ENCODE data around the gene MARK4.
"Not testable (repeated sequence)": the region's sequence is repeated elsewhere in the genome, so short reads cannot be mapped to it uniquely, and the experiment has no call there.

Gene MARK4

GRCh38 chr19:45306518-45307027, 55.5 kb downstream of the MARK4 start:
- DNase-seq, result no peak

DNA sequence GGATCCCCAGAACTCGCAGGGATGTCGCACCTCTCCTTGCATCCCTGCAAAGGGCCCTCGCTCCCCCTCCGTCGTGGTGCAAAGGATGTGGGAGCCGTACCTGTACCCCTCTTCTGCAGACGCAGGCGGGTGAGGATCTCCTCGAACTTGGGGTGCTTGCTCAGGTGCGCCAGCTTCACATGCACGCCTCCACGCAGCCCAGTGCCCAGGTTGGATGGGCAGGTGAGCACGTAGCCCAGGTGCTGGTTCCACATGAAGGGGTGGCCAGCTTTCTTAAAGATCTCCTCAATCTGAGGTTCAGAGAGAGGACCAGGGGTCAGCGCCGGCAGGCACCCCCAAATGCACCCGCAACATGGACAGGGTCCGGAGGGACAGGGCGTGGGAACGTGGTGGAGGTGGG, 56.3 kb downstream of the MARK4 start:
- no peak for DNase-seq

- DNase-seq, result not testable (repeated sequence)
Measured at GRCh38 chr19:45309322-45309721, 58.3 kb downstream of the MARK4 start.

GRCh38 chr19:45311621-45312020, 60.5 kb downstream of the MARK4 start:
- no peak for DNase-seq

DNA sequence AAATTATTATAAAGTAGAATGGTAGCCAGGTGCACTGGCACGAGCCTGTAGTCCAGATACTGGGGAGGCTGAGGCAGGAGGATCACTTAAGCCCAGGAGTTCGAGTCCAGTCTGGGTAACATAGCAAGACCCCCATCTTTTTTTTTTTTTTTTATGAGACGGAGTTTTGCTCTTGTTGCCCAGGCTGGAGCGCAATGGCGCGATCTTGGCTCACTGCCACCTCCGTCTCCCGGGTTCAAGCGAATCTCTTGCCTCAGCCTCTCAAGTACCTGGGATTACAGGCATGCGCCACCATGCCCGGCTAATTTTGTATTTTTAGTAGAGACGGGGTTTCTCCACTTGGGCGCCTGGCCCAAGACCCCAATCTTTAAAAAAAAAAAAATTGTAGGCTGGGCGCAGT, 61.2 kb downstream of the MARK4 start:
- not testable (repeated sequence) for DNase-seq

DNA sequence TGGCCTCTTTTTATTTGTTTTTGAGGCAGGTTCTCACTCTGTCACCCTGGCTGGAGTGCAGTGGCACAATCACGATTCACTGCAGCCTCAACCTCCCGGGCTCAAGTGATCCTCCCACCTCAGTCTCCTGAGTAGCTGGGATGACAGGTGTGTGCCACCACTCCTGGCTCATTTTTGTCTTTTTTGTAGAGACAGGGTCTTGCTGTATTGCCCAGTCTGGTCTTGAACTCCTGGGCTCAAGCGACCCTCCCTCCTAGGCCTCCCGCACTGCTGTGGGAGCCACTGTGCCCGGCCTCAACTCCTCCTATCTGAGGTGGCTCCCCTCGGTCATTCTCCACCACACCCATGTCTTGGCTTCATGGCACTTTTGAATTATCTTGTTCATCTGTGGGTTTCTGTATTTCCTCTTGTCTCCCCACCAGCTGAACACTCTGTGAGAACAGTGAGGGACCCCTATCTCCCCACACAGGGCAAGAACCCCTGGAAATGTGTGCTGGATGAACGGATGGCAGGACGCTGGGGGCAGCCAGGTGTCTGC, 63.7 kb downstream of the MARK4 start:
- DNase-seq, result no peak

GRCh38 chr19:45315304-45315703, 64.2 kb downstream of the MARK4 start:
- DNase-seq, result no peak

GRCh38 chr19:45320997-45321775, 70.1 kb downstream of the MARK4 start:
- no peak for DNase-seq

DNA sequence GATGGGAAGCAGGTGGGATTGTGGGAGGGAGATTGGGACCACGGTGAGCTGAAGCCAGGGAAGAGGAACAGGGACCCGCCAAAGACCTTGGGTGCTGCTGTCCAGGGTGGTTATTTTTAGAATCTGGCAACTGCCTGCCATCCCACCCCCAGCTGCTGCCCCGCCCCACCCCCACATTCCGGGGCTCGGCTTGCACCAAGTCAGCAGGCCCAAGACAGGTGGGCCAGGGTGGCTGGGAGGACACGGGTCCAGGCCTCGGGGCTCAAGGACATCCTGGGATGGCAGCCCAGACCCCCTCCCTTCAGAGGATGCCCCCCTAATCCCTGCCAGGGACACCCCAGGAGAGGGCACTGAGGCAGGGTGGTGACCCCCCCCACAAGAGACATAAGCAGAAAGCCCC, 70.8 kb downstream of the MARK4 start:
- no peak for DNase-seq

DNA sequence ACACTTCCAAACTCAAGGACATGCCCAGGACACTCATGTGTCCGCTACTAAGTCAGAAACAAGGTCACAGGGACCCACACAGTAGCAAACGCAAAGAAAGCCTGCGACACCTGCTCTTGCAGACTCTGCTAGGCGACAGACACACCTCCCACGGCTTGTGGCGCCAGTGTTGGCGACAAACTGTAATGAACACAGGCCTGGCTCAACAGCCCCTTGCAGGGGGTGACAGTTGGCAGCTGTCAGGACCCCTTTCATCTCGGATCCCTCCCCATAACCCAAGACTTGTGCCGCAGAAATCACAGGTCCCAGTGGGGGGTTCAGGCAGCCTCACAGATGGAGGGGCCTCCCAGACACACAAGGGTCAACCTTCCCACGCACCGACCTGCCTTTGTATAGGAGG, 71.2 kb downstream of the MARK4 start:
- no peak for DNase-seq

DNA sequence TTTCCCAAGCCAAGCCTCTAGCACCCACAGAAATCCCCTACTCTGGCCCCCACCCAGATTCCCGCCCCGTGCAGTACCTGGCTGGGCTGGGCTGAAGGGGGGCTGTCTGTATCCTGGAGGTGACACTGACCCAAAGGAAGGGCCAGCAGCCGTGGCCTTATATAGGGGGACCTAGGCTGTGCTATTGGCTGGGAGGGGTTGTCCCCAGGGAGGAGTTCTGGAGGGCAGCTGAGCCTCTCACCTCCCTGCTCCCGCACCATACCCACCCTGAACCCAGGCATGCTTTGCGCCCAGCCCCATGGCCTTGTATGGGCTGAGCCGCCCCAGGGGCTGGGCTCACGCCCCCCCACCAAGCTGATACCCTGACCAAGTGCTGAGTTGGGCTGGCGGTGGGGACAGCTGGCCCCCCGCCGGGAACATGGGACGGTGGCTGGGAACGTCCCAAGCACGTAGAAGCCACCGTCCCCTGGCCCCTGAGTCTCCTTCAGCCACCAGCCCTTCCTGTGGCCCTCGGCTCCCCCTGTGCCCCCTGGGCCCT, 71.7 kb downstream of the MARK4 start, which contains the start of gene CKM:
Gene CKM (minus strand): TSS at position 132 of the 538 bp plus-strand sequence. CDS start 3,162 bp downstream, outside the sequence.
- DNase-seq, result no peak

DNA sequence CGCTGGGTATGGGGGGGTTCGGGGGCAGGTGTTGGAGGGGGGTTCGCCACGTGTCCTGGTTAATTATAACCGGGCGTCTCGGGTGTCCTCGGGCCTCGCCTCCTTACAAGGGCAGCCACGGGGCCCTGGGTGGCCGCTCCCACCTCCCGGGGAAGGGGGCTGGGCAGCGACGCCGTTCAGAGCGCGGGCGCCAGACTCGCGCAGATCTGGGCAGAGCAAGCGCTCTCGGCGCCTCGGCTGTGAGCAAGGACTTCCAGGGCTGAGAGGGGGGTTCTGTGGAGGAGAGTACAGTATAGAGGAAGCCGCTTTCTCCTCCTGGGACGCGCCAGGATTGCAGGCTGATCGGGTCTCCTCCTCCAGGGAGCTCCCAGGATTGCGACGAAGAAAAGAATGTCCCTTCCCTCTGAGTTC, 72.6 kb downstream of the MARK4 start:
- no peak for DNase-seq

- no peak for DNase-seq
Measured at GRCh38 chr19:45324349-45324907, 73.4 kb downstream of the MARK4 start.

- no peak for DNase-seq
Measured at GRCh38 chr19:45327404-45328143, 76.5 kb downstream of the MARK4 start.

DNA sequence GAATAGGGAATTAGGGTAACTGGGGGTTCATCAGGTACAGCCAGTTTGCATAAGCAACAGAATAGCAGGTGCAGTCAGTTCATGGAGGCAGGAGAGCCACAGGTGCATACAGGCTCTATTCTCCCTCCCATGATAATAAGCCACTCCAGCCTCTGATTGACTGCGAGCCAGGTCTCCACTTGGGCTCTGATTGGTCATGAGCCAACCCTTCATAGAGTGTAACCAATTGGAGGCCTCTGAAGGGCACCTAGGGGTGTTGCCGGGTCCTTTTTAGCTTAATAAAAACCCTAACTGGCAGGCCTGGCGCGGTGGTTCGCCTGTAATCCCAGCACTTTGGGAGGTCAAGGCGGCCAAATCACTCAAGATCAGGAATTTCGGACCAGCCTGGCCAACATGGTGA, 80.3 kb downstream of the MARK4 start:
- DNase-seq, result no peak

DNA sequence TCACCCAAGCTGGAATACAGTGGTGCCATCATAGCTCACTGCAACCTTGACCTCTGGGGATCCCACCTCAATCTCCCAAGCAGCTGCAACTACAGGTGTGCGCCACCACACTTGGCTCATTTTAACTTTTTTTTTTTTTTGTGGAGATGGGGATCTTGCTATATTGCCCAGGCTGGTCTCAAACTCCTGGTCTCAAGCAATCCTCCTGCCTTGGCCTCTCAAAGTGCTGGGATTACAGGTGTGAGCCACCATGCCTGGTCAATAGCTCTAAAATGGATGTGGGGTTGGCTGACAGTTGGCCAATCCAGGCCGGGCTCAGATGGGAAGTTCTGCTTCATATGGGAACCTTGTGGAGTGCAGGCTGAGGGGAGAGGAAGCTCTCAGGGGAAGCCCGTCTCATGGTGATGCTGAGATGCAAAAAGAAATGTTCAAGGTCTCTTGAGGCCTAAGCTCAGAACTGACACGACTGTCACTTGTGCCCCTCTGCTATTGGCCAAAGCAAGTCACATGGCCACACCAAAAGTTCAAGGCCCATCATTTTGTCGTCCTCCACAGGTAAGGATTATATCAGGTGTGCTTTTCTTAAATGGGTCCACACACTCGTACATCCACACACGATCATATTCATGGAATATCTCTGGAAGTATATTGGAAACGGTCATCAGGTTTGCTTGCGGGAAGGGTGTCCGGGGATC, 82.7 kb downstream of the MARK4 start:
- DNase-seq, result no peak

DNA sequence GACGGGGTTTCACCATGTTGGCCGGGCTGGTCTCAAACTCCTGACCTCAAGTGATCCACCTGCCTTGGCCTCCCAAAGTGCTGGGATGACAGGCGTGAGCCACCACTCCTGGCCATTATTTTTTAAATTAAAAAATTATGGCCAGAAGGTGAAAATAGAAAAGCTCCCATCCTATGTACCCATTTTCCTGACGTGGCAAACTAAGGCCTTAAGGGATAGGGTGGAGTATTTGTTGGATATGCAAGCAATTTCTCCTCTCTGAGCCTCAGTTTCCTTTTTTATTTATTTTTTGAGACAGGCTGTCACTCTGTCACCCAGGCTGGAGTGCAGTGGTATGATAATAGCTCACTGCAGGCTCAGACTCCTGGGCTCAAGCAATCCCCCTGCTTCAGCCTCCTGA, 83.8 kb downstream of the MARK4 start:
- not testable (repeated sequence) for DNase-seq

GRCh38 chr19:45336696-45337251, 85.7 kb downstream of the MARK4 start:
- DNase-seq, result no peak

- DNase-seq, result no peak
Measured at GRCh38 chr19:45339629-45340028, 88.6 kb downstream of the MARK4 start.

DNA sequence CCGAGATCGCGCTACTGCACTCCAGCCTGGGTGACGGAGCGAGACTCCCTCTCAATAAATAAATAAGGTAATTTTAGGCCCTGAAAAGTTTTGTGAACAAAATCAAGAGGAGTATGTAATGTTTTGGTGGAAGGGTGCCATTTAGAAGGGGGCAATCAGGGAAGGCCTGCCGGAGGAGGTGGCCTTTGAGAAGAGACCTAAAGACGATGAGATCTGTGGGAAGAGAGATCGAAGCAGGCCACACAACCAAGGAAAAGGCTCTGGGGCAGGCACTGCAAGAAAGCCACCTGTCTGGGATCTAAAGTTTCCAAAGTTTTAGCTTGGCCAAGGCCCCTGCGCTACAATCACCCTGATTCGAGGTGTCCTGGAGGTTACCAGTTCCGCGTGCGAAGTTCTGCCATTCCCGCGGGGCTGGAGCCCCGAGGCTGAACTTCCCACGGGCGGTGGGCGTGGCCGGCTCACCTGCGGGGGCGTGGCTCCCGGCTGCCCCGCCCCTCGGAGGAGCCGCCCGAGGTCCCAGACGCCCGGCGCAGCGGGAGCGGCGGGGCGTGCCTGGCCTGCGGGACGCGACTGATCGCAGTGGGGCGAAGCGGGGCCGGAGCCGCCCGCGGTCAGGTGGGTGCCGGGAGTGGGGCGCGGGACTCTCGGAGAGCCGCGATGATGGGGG, 89.3 kb downstream of the MARK4 start, which contains the start of gene KLC3:
Gene KLC3 (plus strand): TSS at position 519 of the 667 bp plus-strand sequence. CDS start 4,792 bp downstream, outside the sequence.
- DNase-seq, result no peak

DNA sequence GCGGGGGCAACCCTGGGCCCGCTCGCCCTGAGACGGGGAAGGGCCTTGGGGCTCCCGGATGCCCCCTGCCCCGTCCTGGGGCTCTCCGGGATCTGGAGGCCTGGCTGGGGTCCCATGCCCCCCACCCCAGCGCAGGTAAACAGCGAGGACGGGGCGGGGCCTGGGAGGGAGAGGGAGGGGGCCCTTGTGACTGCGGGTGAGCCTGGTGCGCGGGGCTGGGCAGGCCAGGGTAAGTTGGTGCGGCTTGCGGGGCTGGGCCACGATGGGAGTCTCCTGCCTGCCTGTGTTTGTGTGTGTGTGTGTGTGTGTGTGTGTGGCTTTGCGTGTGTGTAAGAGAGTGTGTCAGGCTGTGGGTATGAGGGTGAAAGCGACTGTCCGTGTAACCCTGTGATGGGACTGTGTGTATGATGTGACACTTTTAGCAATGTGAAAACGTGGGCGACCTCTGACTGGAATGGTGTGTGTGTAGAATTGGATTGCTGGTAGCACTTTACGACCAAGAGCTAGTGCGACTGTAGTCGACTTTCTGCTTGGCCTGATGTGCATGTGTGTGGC, 89.9 kb downstream of the MARK4 start:
- DNase-seq, result no peak
